Endothelial cell of umbilical vein (primary cell): ENCODE measurements around the gene USP49. TPM values are rescaled to one million over a fixed set of nuclear protein-coding genes. Genes with fewer than 3 reads are reported as not detected.

Source experiments
- BruUV-seq: library from RNA; stranded (reverse); fragments of 400-500 nt; replicated peaks from 2 replicates; lab custom pipeline; 2021; lab: Mats Ljungman, UMichigan
- CTCF ChIA-PET: fragments of 300-600, 350-600 bp; sonication (Branson Sonifier 250); formaldehyde crosslinking; loops from one replicate; lab custom pipeline; 2021; ENCODE audit warnings: antibody characterized with exemption, inconsistent platforms; lab: Charles Lee
- POLR2A ChIA-PET: fragments of 300-600, 350-600 bp; sonication (Branson Sonifier 250); formaldehyde crosslinking; loops from one replicate; lab custom pipeline; 2021; ENCODE audit warnings: antibody characterized with exemption, inconsistent platforms; lab: Charles Lee
- DNase-seq: peaks from one replicate; pipeline ENCODE4 v3.0.0-alpha.2; 2011; ENCODE audit warnings: low read depth, low spot score
- FAIRE-seq: peaks from 2 replicates; lab custom pipeline; 2011; peaks lifted over from hg19 to GRCh38; lab: Jason Lieb, UNC
- H2AFZ ChIP-seq: 2 replicates; pipeline ENCODE4 v1.6.0; 2012; ENCODE audit warnings: low read depth, low read length, control low read depth, inconsistent platforms
- H3K27ac ChIP-seq: 2 replicates; pipeline ENCODE4 v1.5.1; 2011; ENCODE audit warnings: low read depth, mild to moderate bottlenecking, control low read depth, low read length, moderate library complexity; ENCODE audit not compliant: insufficient read depth
- H3K27me3 ChIP-seq, 2 experiments: 2 replicates each; pipeline versions ENCODE4 v1.6.0 to v1.6.1; 2011; ENCODE audit warnings: low read length in 2 of 2, mixed read lengths in 1 of 2; ENCODE audit not compliant: control insufficient read depth in 2 of 2, insufficient read depth in 2 of 2
- H3K36me3 ChIP-seq, 2 experiments: 2 replicates in 1 of 2; 3 replicates in 1 of 2; pipeline ENCODE4 v1.5.1; 2011; ENCODE audit warnings: low read length in 2 of 2, mild to moderate bottlenecking in 1 of 2, moderate library complexity in 1 of 2; ENCODE audit not compliant: control insufficient read depth in 2 of 2, insufficient read depth in 2 of 2; ENCODE audit errors: extremely low read depth in 1 of 2
- H3K4me1 ChIP-seq: 3 replicates; pipeline ENCODE4 v1.5.1; 2011; ENCODE audit warnings: mild to moderate bottlenecking, low read length; ENCODE audit not compliant: control insufficient read depth, insufficient read depth; ENCODE audit errors: extremely low read depth
- H3K4me2 ChIP-seq: 2 replicates; pipeline ENCODE4 v1.6.1; 2011; ENCODE audit warnings: low read length, control low read depth, mixed read lengths; ENCODE audit not compliant: insufficient read depth
- H3K4me3 ChIP-seq, 3 experiments: fragments of 200-600 bp in 1 of 3; sonication (generic), shearing (Covaris generic) in 1 of 3; replicated peaks in 1 of 3; 2 replicates each; pipeline ENCODE4 v1.5.1; 2011 to 2016; ENCODE audit warnings: control low read depth in 3 of 3, low read length in 3 of 3, mild to moderate bottlenecking in 2 of 3, inconsistent platforms in 1 of 3, low read depth in 1 of 3, moderate library complexity in 1 of 3; ENCODE audit not compliant: insufficient read depth in 1 of 3
- H3K79me2 ChIP-seq: 2 replicates; pipeline ENCODE4 v1.6.0; 2012; ENCODE audit warnings: low read length, inconsistent platforms; ENCODE audit not compliant: control insufficient read depth, insufficient read depth
- H3K9ac ChIP-seq: replicated peaks from 2 replicates; pipeline ENCODE3; 2011; ENCODE audit warnings: low read length, control low read depth; ENCODE audit not compliant: insufficient read depth; ENCODE audit errors: extremely low read depth
- H3K9me1 ChIP-seq: replicated peaks from 3 replicates; pipeline ENCODE4 v1.6.0; 2011; ENCODE audit warnings: mild to moderate bottlenecking, low read length; ENCODE audit not compliant: control insufficient read depth, insufficient read depth; ENCODE audit errors: extremely low read depth
- H3K9me3 ChIP-seq: replicated peaks from 2 replicates; pipeline ENCODE4 v1.5.1; 2012; ENCODE audit warnings: low read length, inconsistent platforms; ENCODE audit not compliant: control insufficient read depth, insufficient read depth
- H4K20me1 ChIP-seq: replicated peaks from 2 replicates; pipeline ENCODE3; 2011; ENCODE audit warnings: mild to moderate bottlenecking, low read length; ENCODE audit not compliant: control insufficient read depth, insufficient read depth; ENCODE audit errors: extremely low read depth
- EZH2 ChIP-seq: IDR thresholded peaks from 2 replicates; pipeline ENCODE4 v1.6.1; 2012; ENCODE audit warnings: borderline replicate concordance, low read depth, mild to moderate bottlenecking, moderate library complexity, low read length, inconsistent platforms; ENCODE audit not compliant: severe bottlenecking
- FOS ChIP-seq: IDR thresholded peaks from 2 replicates; pipeline ENCODE4 v1.6.1; 2011; ENCODE audit warnings: mild to moderate bottlenecking, low read length, moderate library complexity, borderline replicate concordance; ENCODE audit not compliant: insufficient read depth
- GATA2 ChIP-seq: IDR thresholded peaks from 2 replicates; pipeline ENCODE4 v1.7.0; 2011; ENCODE audit warnings: low read depth, mild to moderate bottlenecking, moderate library complexity, mixed read lengths, low read length; ENCODE audit not compliant: insufficient read length, insufficient read depth
- JUN ChIP-seq: IDR thresholded peaks from 2 replicates; pipeline ENCODE4 v1.6.1; 2011; ENCODE audit warnings: borderline replicate concordance, low read depth; ENCODE audit not compliant: insufficient read length, insufficient read depth
- MYC ChIP-seq: IDR thresholded peaks from one replicate; pipeline ENCODE4 v1.6.1; 2011; ENCODE audit warnings: mild to moderate bottlenecking, low read depth, low read length
- POLR2A ChIP-seq: IDR thresholded peaks from 2 replicates; pipeline ENCODE4 v1.6.1; 2012; ENCODE audit warnings: low read depth, mild to moderate bottlenecking, control low read depth, low read length
- POLR2AphosphoS5 ChIP-seq: IDR thresholded peaks from 2 replicates; pipeline ENCODE4 v1.6.1; 2012; ENCODE audit warnings: low read depth, mild to moderate bottlenecking, control low read depth, low read length, moderate library complexity; ENCODE audit not compliant: insufficient read depth
- dilution Hi-C: fragments of 300-500 bp; cut with MboI; formaldehyde crosslinking; loops from one replicate; pipeline ENCODE4 v1.15.0; 2019; ENCODE audit warnings: low sequenced_read_pairs; ENCODE audit not compliant: extremely low pct_ligation_motif_present
- intact Hi-C: fragments of 100-400 bp; cut with micrococcal nuclease; formaldehyde crosslinking; loops from one replicate; pipeline ENCODE4 v1.10.0; 2022
- polyA plus RNA-seq, 4 experiments: library from polyadenylated mRNA; depleted of rRNA in 3 of 4; stranded (reverse) in 3 of 4; unstranded in 1 of 4; fragments of >200 nt; gene quantifications; 2 replicates each; pipeline versions ENCODE4 v1.2.1 to v1.2.3, GENCODE V29; 2011 to 2012; ENCODE audit warnings: missing spikeins in 1 of 4
- total RNA-seq: library from RNA; stranded (reverse); gene quantifications from 2 replicates; pipeline ENCODE4 v1.2.3, GENCODE V29; 2021
- TF ChIP-seq, protein P1 (sequence below): IDR thresholded peaks from 2 replicates; pipeline ENCODE4 v1.6.1; 2011; ENCODE audit not compliant: insufficient read depth, insufficient read length
- TF ChIP-seq, protein P2 (sequence below), 2 donors: IDR thresholded peaks; 1 replicate in 1 of 2; 2 replicates in 1 of 2; pipeline ENCODE4 v1.5.1; 2011; ENCODE audit warnings: low read length in 2 of 2, mild to moderate bottlenecking in 2 of 2, moderate library complexity in 2 of 2, control low read depth in 1 of 2, inconsistent platforms in 1 of 2, low read depth in 1 of 2; ENCODE audit not compliant: insufficient read depth in 1 of 2; ENCODE audit errors: extremely low read depth in 1 of 2

USP49 gene
- total and polyA plus RNA-seq, 2 donors (not counting 3 experiments of a cell fraction or from before 2014, with no cell fraction given): 2.4 to 4.1 TPM

- ChIA-PET POLR2A (no interaction called here), CTCF (no interaction called here)
- no peak overlapping the region for H3K4me2 ChIP-seq
- no peak overlapping the region for H3K4me3 ChIP-seq
- intact Hi-C loops: no loop called here
- no peak overlapping the region for H3K9ac ChIP-seq
- no peaks in the 10 kb centered on the region for H3K4me1 ChIP-seq
- dilution Hi-C loops: no loop called here
- TF ChIP-seq GATA2 (no peak), MYC (no peak), FOS (no peak), POLR2A (no peak), EZH2 (no peak), POLR2AphosphoS5 (no peak), JUN (no peak)
- TF ChIP-seq, protein P1, sequence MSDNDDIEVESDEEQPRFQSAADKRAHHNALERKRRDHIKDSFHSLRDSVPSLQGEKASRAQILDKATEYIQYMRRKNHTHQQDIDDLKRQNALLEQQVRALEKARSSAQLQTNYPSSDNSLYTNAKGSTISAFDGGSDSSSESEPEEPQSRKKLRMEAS: no peak
- TF ChIP-seq, protein P2, sequence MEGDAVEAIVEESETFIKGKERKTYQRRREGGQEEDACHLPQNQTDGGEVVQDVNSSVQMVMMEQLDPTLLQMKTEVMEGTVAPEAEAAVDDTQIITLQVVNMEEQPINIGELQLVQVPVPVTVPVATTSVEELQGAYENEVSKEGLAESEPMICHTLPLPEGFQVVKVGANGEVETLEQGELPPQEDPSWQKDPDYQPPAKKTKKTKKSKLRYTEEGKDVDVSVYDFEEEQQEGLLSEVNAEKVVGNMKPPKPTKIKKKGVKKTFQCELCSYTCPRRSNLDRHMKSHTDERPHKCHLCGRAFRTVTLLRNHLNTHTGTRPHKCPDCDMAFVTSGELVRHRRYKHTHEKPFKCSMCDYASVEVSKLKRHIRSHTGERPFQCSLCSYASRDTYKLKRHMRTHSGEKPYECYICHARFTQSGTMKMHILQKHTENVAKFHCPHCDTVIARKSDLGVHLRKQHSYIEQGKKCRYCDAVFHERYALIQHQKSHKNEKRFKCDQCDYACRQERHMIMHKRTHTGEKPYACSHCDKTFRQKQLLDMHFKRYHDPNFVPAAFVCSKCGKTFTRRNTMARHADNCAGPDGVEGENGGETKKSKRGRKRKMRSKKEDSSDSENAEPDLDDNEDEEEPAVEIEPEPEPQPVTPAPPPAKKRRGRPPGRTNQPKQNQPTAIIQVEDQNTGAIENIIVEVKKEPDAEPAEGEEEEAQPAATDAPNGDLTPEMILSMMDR (IDR thresholded peaks at IDR 0.05; ENCODE audit: extremely low read depth in 1 of 2, insufficient read depth in 1 of 2, low read depth in 1 of 2, low read length in 2 of 2): no peak
- H3K9me1 ChIP-seq: no peaks in the 10 kb centered on the region
- no peaks in the 10 kb centered on the region for H3K79me2 ChIP-seq
- H4K20me1 ChIP-seq: no peaks in the 10 kb centered on the region
- H2AFZ ChIP-seq: no peak overlapping the region
- H3K9me3 ChIP-seq: no peaks in the 10 kb centered on the region
- DNase-seq (no peak), FAIRE-seq (no peak)
- no TSS peak for BruUV-seq
- H3K36me3 ChIP-seq: no peaks in the 10 kb centered on the region
- peaks cover 0 to 3% of the 10 kb centered on the region in 2 experiments for H3K27me3 ChIP-seq
- no peak overlapping the region for H3K27ac ChIP-seq
Observed at GRCh38 chr6:41743406-41744235, 151.6 kb downstream of the USP49 start.
